GM21526 (cell line): Measurements from ENCODE around the gene FAHD2B.
"Not testable (repeated sequence)": the region's sequence is repeated elsewhere in the genome, so short reads cannot be mapped to it uniquely, and the experiment has no call there.

ENCODE experiments used
- ATAC-seq: cut with Tn5 transposase; IDR thresholded peaks from one replicate; pipeline ENCODE4 v1.9.1; 2021; ENCODE audit warnings: moderate library complexity; ENCODE audit not compliant: unreplicated experiment, low FRiP score

Gene FAHD2B, protein sequence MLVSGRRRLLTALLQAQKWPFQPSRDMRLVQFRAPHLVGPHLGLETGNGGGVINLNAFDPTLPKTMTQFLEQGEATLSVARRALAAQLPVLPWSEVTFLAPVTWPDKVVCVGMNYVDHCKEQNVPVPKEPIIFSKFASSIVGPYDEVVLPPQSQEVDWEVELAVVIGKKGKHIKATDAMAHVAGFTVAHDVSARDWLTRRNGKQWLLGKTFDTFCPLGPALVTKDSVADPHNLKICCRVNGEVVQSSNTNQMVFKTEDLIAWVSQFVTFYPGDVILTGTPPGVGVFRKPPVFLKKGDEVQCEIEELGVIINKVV

GRCh38 chr2:97094772-97095611, at the start of gene FAHD2B:
FAHD2B (minus strand) TSS chr2:97094882; CDS start chr2:97091706, 3,176 bp downstream.
- peak; percentile 81 for ATAC-seq

- ATAC-seq = not testable (repeated sequence)
Measured at GRCh38 chr2:97144016-97144415, 49.3 kb upstream of the FAHD2B start.

DNA sequence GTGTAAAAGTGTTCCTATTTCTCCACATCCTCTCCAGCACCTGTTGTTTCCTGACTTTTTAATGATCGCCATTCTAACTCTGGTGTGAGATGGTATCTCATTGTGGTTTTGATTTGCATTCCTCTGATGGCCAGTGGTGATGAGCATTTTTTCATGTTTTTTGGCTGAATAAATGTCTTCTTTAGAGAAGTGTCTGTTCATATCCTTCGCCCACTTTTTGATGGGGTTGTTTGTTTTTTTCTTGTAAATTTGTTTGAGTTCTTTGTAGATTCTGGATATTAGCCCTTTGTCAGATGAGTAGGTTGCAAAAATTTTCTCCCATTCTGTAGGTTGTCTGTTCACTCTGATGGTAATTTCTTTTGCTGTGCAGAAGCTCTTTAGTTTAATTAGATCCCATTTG, 34.4 kb upstream of the FAHD2B start:
- ATAC-seq = not testable (repeated sequence)

GRCh38 chr2:97113882-97114255, 19.2 kb upstream of the FAHD2B start:
- ATAC-seq = not testable (repeated sequence)

GRCh38 chr2:97113050-97113881, 18.6 kb upstream of the FAHD2B start, which contains the start of gene ANKRD36:
ANKRD36 (plus strand) TSS chr2:97113153; CDS start chr2:97113740, 587 bp downstream.
- ATAC-seq = peak; percentile 89

GRCh38 chr2:97112320-97113049, 17.8 kb upstream of the FAHD2B start:
- ATAC-seq = peak; percentile 60

DNA sequence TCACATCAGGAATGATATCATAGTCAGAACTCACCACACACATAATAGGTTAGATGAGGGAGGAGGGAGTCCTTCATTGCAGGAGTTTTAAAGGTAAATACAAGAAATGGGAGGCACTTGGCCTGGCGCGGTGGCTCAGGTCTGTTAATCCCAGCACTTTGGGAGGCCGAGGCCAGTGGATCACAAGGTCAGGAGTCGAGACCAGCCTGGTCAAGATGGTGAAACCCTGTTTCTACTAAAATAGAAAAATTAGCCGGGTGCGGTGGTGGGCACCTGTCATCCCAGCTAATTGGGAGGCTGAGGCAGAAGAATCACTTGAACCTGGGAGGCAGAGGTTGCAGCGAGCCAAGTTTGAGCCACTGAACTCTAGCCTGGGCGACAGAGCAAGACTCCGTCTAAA, 16.6 kb upstream of the FAHD2B start:
- ATAC-seq = not testable (repeated sequence)

GRCh38 chr2:97106878-97107277, 12.2 kb upstream of the FAHD2B start:
- ATAC-seq = not testable (repeated sequence)

DNA sequence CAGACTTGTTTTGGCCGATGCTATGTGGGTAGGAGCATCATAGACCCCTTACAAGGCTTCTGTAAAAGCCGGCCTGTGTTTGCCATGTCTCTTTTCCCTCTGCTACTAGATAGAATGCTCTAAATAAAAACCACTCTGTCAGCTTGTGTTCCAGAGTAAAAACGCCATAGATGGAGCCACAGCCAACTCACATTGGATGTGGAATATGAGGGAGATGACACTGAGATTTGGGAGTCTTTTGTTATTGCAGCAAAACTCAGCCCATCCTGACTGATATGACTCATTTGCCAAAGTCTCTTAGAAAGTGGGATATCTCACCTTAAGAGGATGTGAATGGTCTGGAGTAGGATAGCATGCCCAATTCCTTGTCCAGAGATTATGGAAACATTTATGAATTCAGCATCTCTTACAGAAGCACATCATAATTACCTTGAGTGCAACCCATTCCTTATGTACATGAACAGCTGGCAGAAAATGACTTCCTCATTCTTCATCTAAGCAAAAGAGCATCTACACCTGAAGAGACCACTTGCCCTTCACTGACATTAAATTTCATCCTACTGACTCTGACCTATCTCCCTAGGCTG, 4.2 kb upstream of the FAHD2B start:
- ATAC-seq = not testable (repeated sequence)

- ATAC-seq = no peak
Measured at GRCh38 chr2:97095661-97096060, 979 bp upstream of the FAHD2B start.

DNA sequence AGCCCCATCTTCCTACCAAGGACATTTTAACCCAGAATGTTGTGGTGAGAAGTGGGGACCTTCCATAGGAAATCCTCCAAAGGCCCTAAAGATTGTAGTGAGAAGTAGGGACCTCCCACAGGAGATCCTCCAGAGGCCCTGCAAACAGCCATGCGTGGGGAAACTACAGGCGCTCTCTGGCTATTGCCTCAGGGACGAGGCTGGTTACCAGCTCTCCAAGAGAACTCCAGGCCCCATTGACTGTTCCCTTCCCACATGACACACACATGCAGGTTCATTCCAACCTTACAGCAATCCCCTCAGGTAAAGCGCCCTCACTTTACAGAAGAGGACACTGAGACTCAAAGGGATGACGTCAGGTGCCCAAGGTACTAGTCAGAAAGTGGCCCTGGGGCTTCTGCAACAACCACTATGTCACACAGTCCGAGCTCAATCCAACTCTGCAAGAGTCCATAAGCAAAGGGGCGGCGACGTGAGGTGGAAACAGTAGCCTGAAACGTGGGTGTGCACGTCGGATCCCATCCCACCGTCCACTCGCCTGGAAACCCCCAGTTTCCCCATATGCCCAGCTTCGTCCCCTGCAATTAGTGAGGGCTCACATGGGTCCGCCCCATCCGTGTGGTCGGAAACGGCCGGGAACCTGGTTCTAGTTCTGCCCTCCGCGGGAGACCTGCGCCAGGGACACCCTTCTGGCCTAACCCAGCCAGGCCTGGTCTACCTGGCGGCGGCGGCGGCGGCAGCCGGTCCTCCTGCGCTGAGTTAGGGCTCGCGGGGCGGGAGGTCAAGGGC, 505 bp downstream of the FAHD2B start:
- not testable (repeated sequence) for ATAC-seq

- not testable (repeated sequence) for ATAC-seq
Measured at GRCh38 chr2:97092946-97093345, 1.7 kb downstream of the FAHD2B start.

- not testable (repeated sequence) for ATAC-seq
Measured at GRCh38 chr2:97088706-97089105, 6.0 kb downstream of the FAHD2B start.

DNA sequence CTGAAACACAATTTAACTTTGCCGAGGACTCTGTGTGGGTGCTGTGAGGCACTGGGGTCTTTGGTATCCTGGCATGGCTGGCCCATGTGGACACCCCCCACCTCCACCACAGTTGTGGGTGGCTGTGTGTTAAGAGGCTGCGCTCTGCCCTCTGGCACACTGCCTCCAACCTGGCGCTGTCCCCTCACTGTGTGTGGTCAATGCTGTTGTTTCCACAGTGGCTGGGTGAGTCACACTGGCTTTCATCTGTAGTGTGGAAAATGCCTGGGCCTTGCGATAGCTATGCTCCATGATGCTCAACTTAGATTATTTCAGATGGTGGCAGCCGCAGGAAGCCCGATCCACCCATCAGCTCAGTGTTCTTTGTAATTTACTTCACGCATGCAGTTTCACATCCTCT, 9.6 kb downstream of the FAHD2B start:
- not testable (repeated sequence) for ATAC-seq

GRCh38 chr2:97083516-97083915, 11.2 kb downstream of the FAHD2B start:
- not testable (repeated sequence) for ATAC-seq

- not testable (repeated sequence) for ATAC-seq
Measured at GRCh38 chr2:97082206-97082605, 12.5 kb downstream of the FAHD2B start.

DNA sequence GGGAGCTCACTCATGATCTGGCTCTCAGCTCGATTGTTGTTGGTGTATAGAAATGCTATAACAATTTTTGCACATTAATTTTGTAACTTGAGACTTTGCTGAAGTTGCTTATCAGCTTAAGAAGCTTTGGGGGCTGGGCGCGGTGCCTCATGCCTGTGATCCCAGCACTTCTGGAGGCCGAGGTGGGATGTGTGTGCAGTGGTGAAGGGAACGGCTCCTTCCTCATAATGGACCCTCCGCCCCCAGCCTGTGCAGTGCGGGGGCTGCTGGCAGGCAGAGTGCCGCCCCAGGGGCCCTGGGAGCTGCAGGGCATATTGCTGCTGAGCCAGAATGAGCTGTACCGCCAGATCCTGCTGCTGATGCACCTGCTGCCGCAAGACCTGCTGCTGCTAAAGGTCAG, 13.8 kb downstream of the FAHD2B start:
- not testable (repeated sequence) for ATAC-seq

GRCh38 chr2:97077213-97077612, 17.5 kb downstream of the FAHD2B start:
- not testable (repeated sequence) for ATAC-seq

DNA sequence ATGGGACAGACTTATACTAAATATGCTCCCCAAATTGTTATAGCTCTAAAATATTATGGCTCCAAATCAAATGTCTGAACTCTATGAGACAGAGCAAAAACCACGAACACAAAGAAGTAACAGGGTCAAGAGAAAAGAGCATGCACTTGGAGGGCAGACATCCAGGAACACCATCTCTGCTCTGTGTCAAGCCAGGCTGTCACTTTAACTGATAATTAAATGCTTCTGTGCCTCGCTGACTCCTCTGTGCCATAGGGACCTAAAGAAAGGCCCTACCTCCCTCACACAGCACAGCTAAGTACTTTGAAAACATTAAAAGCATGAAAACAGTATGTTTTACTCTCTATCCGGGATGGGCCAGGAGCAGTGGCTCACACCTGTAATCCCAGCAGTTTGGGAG, 23.8 kb downstream of the FAHD2B start:
- ATAC-seq = not testable (repeated sequence)
